NCI-H82 treated with DMSO at 0.1 percent for 48 hours (cell line): Measurements from ENCODE around the gene CFAP61.
"Not testable (repeated sequence)": the region's sequence is repeated elsewhere in the genome, so short reads cannot be mapped to it uniquely, and the experiment has no call there.

ENCODE experiments used
- DNase-seq: peaks from one replicate; lab custom pipeline; 2025; ENCODE audit not compliant: unreplicated experiment; lab: John Stamatoyannopoulos, UW

Gene CFAP61

DNA sequence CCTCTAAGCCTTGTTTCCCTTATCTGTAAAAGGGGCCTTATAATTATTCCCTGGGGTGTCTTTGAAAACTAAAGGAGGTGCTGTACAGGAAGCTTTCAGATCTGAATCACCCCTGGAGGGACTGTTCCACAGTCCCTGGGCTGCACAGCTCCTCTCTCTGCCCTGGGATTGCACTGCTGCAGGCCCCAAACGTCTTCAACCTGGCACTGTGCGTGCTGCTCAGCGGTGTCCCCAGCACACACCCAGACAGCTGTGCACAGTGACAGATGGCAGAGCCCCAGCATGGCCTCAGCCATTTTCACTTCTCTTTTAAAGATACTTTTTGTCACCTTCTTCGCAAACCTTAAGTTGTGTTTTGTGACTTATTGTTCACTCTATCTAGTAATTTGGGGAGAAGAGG, 264.9 kb downstream of the CFAP61 start:
- DNase-seq: no peak

GRCh38 chr20:20317621-20318364, 265.5 kb downstream of the CFAP61 start:
- DNase-seq: no peak

DNA sequence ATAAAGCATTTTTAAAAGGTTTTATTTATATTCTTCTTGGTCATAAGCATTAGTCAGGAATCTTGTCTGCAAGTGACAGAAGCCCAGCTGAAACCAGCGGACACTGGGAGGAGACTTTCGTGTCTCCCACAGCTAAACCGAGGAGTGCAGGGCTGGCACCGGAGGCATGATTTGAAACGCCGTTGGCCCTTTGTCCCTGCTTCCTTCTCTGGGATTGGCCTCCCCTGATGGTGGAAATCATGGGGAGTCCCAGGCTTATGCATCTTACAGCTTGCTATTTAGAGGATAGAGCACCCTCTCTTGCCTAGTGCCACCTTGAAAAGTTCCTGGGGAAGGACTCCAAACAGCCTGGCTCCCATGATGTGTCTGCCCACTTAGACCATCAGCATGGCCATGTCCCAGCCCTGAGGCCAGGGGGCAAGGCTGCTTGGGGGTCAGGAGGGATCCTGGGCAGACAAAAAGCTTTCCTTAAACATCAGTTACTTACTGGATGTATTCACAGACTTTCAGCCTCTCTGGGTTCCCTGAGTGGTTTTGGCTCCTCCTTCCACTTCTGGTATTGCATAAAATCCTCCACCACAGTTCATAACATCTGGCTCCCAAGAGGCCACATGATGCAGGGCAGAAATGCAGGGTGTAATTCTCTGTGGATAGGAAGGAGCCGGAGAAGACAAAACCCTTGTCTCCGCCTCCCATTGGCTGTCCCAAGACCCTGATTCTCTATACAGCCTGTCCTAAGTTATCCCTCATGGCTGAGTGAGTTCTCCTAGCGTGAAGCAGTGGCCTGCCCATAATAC, 266.2 kb downstream of the CFAP61 start:
- DNase-seq: no peak

DNA sequence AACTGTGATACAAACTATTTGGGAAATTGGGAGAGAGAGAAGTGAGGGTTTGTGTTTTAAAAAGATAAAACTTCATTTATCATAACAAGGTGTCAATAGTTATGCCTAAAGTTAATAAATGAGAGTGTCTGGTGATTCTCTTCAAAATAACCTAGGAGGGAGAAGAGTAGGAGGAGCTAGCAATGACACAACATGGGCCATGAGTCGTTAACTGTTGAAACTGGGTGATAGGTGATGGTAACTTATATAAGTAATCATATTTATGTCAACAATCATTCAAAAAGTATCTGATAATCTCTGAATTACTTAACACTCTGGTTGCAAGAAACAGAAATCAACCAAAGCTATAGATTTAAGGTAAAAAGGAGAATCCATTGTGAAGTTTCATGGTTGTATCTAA, 268.8 kb downstream of the CFAP61 start:
- no peak for DNase-seq

GRCh38 chr20:20321917-20322316, 269.6 kb downstream of the CFAP61 start:
- no peak for DNase-seq

DNA sequence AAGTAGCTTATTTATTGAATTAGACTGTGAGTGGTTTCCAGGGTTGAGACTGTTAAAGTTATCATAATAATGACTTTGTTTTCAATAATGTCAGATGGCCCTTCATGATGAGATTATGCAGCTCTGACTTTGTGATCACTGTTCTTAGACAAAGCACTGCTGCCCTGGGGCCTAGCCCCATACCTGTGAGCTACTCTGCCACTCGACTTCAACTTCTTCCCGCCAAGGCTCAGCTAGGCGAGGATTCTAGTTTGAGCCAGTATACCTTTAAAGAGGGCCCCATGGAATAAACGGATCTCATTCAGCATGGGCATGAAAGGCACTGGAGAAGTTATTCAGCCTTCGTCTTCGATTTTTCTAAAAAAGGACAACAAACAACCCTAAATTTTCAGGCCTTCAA, 270.6 kb downstream of the CFAP61 start:
- no peak for DNase-seq

GRCh38 chr20:20327746-20328145, 275.4 kb downstream of the CFAP61 start:
- DNase-seq: no peak

DNA sequence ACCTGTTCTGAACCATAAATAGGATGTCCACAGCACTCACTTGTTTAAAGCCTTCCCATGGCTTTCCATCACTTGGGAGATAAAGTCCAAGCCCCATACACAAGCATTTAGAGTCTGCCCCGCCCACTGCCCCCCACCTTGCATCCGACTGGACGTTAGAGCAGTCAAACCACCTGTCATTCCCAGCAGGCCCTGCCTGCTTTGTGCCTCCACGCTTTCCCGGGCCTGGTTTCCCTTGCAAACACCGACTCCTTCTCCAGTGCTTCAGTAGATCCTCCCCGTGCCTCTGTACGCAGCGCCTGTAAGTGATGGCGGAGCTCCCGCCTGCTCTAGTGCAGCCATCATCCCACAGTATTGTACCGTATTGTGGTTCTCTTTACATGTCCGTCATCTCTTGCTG, 277.2 kb downstream of the CFAP61 start:
- DNase-seq: no peak

GRCh38 chr20:20331156-20331555, 278.8 kb downstream of the CFAP61 start:
- no peak for DNase-seq

GRCh38 chr20:20331817-20332216, 279.5 kb downstream of the CFAP61 start:
- DNase-seq: no peak

GRCh38 chr20:20333866-20334265, 281.5 kb downstream of the CFAP61 start:
- no peak for DNase-seq

DNA sequence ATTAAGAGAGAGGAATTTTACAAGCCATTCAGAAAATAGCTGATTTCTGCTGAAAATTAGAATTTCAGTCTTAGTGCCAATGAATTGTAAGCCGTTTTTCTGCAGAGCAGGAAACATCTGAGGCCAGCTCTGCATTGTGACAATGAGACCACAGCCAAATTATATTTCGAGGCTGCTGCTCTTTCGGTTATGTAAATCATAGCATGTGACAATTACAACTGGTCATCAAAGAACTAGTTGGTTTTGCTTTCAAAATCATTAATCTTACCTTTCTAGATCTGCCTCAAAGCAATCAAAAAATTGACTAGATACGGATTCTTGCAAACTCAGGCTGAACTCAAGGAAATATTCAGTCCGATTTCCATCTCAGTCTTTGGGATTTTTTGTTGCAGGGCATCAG, 282.2 kb downstream of the CFAP61 start:
- DNase-seq: no peak

GRCh38 chr20:20338133-20338730, 285.9 kb downstream of the CFAP61 start:
- no peak for DNase-seq

DNA sequence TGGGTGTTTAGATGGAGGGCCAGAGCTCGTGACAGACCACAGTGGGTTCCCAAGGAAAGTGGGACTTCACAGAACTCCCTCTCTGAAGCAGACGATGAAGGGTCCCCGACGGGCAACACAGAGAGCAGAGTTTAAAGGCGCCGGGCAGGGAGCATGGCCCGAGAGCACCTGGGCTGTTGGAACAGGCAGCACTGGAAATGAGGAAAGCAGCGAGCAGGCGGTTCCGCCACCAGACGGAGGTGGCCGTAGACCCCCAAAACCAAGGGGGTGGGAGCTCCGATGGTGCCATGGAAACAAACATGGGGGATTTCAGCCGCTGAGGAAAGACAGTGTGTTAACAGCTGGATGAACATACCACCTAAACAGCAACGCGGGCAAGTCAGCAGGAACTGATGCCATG, 288.1 kb downstream of the CFAP61 start:
- no peak for DNase-seq

- DNase-seq: no peak
Measured at GRCh38 chr20:20341371-20341770, 289.0 kb downstream of the CFAP61 start.

DNA sequence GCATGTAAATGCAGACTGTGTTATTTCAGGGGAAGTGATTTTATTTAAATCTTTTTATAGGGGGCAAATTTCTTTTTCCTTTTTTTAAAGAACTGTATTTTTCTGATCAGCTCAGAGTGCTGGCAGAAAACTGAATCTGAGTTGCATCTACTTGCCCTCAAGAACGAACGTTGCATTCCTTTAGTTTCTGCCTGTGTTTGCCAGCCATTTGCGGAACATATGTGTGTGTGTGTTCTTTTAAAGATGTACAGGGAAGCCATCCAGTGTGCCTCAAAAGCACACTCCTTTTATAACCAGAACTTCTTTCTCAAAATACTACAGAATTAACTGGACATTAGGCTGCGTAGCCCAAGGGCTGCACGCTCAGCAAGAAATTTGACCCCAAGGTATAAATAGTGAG, 289.7 kb downstream of the CFAP61 start:
- no peak for DNase-seq

- DNase-seq: no peak
Measured at GRCh38 chr20:20343932-20344331, 291.6 kb downstream of the CFAP61 start.

DNA sequence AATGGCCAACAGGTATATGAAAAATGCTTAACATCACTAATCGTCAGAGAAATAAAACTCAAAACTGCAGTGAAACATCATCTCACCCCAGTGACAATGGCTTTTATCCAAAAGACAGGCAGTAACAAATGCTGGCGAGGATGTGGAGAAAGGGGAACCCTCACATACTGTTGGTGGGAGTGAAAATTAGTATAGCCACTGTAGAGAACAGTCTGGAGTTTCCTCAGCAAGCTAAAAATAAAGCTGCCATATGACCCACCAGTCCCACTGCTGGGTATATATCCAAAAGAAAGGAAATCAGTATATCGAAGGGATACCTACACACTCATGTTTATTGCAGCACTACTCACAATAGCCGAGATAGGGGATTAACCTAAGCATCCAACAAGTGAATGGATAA, 292.1 kb downstream of the CFAP61 start:
- no peak for DNase-seq

DNA sequence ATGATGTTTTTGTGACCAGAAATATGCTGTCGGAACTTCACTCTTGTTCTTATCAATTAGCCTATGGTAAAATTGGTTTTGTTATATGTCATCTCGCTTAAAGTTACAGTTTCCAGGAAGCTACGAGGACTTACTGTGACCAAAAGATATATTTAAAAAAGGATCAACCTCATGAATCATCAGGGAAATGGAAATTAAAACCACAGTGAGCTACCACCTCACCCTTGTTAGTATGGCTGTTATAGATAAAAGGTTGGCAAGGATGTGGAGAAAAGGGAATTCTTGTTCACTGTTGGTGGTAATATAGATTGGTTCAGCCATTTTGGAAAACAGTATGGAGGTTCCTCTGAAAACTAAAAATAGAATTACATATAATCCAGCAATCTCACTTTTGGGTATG, 301.2 kb downstream of the CFAP61 start:
- DNase-seq: no peak

- not testable (repeated sequence) for DNase-seq
Measured at GRCh38 chr20:20355503-20355902, 303.2 kb downstream of the CFAP61 start.

DNA sequence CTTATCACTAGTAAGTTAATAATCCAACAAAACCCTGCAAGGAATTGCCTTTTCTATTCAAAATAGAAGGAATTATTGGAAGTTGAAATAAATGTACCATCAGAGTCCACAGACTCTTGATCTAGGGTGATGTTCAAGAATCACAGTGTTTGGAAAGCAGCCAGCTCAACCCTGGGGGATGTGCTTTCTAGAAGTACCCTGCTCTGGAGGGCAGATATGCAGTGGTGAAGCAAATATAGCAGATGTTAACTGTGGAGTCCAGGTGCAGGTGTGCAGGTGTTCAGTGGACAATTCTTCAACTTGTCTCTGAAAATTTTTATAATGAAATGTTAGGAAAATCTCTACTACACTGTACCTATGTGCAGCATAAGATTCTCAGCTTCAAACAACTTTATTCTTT, 306.5 kb downstream of the CFAP61 start:
- DNase-seq: no peak

GRCh38 chr20:20359628-20360027, 307.3 kb downstream of the CFAP61 start:
- DNase-seq: no peak
